ENCODE measurements around the gene NACC2. TPM values are rescaled to one million over a fixed set of nuclear protein-coding genes. Genes with fewer than 3 reads are reported as not detected.

Gene NACC2
- polyA plus RNA-seq, 1 of the 3 experiments (the other 2 are of a cell fraction): 22.1 TPM

- peaks cover 96% of the 10 kb centered on the region for H3K79me2 ChIP-seq (ENCODE audit: insufficient read depth)
- no peaks in the 10 kb centered on the region for H3K9me2 ChIP-seq
- H3K9ac ChIP-seq: no peak overlapping the region
- peaks cover 0 to 4% of the 10 kb centered on the region in 2 experiments; a peak in 1 of 4 replicates for H3K4me1 ChIP-seq (ENCODE audit: control insufficient read depth in 1 of 2, insufficient read depth in 2 of 2, low read depth in 1 of 2, low read length in 1 of 2)
- H3K27ac ChIP-seq (ENCODE audit: low read depth in 2 of 2, low read length in 1 of 2): no peak overlapping the region
- TF ChIP-seq IRF3 (IDR thresholded peaks at IDR 0.05; ENCODE audit: low read depth, low read length) (no peak), RAD21 (IDR thresholded peaks at IDR 0.05; ENCODE audit: low read length) (no peak), SIN3A (IDR thresholded peaks at IDR 0.05; ENCODE audit: borderline replicate concordance, low read depth, low read length) (no peak), GATA2 (CRISPR knock-in tag; IDR thresholded peaks at IDR 0.05) (no peak), YY1 (IDR thresholded peaks at IDR 0.05; ENCODE audit: low read depth) (no peak), ZBTB33 (IDR thresholded peaks at IDR 0.05; ENCODE audit: borderline replicate concordance, low read depth) (no peak), POLR2AphosphoS5 (IDR thresholded peaks at IDR 0.05; ENCODE audit: low read depth, low read length) (no peak), GABPA (IDR thresholded peaks at IDR 0.05; ENCODE audit: low read depth) (no peak), FOXM1 (IDR thresholded peaks at IDR 0.05; ENCODE audit: low read depth) (no peak), USF2 (IDR thresholded peaks at IDR 0.05; ENCODE audit: borderline replicate concordance, low read depth, low read length) (no peak), MXI1 (IDR thresholded peaks at IDR 0.05; ENCODE audit: low read depth, low read length) (no peak), PBX3 (IDR thresholded peaks at IDR 0.05) (no peak), JUND (IDR thresholded peaks at IDR 0.05) (no peak), CTCF (IDR thresholded peaks at IDR 0.05) (no peak), NRF1 (IDR thresholded peaks at IDR 0.05; ENCODE audit: low read depth, low read length) (no peak), USF1 (IDR thresholded peaks at IDR 0.05; ENCODE audit: borderline replicate concordance, low read depth) (no peak), SMC3 (IDR thresholded peaks at IDR 0.05; ENCODE audit: low read depth, low read length) (no peak), CHD2 (IDR thresholded peaks at IDR 0.05; ENCODE audit: low read length, partially characterized antibody) (no peak), RCOR1 (IDR thresholded peaks at IDR 0.05; ENCODE audit: low read length) (no peak)
- H3K9me3 ChIP-seq: no peaks in the 10 kb centered on the region
- POLR2A ChIA-PET: no interaction called here
- CTCF ChIA-PET: interaction anchor here (0.6 kb wide), 1 partner anchor 107 kb away, joined by 3 read pairs; no protein-coding TSS in a partner anchor
- peaks cover 9% of the 10 kb centered on the region for H3F3A ChIP-seq (replicated peaks; ENCODE audit: insufficient read depth)
- H2AFZ ChIP-seq (ENCODE audit: low read depth): no peak overlapping the region
- H3K27me3 ChIP-seq (ENCODE audit: insufficient read depth): no peaks in the 10 kb centered on the region
- H3K4me3 ChIP-seq (ENCODE audit: low read depth in 2 of 2, low read length in 1 of 2): no peak overlapping the region
- 99% methylated on average over 8 of the region's 8 CpGs for WGBS (ENCODE audit: low lambda C conversion rate)
- H4K20me1 ChIP-seq (ENCODE audit: insufficient read depth): peaks cover 65% of the 10 kb centered on the region
- no peak overlapping the region for H3K4me2 ChIP-seq
- DNase-seq: no peak
- H3K36me3 ChIP-seq (replicated peaks in 1 of 2; ENCODE audit: control insufficient read depth in 1 of 2, insufficient read depth in 2 of 2, low read length in 1 of 2): peaks cover 0 to 11% of the 10 kb centered on the region in 2 experiments
Measured at GRCh38 chr9:136031094-136031493, 64.0 kb downstream of the NACC2 start.
